Neural cell (in vitro differentiated cells): ENCODE results near the gene EVA1A. TPM values are rescaled to one million over a fixed set of nuclear protein-coding genes. Genes with fewer than 3 reads are reported as not detected.

Source experiments
- H2AFZ ChIP-seq: fragments of 200-600, 300-800 bp; sonication (generic), shearing (Covaris generic); 2 replicates; pipeline ENCODE4 v1.6.0; 2014; ENCODE audit warnings: low read depth, mild to moderate bottlenecking, antibody characterized with exemption, low read length, moderate library complexity
- H3F3A ChIP-seq: fragments of 200-600 bp; shearing (Covaris generic); 2 replicates; pipeline ENCODE4 v1.6.1; 2016; ENCODE audit warnings: mild to moderate bottlenecking, moderate library complexity, mixed read lengths, antibody characterized with exemption, low read length; ENCODE audit not compliant: insufficient read depth, poor library complexity, severe bottlenecking
- H3K27ac ChIP-seq: fragments of 200-600, 300-800 bp; sonication (generic), shearing (Covaris generic); 2 replicates; pipeline ENCODE4 v1.5.1; 2014; ENCODE audit warnings: mild to moderate bottlenecking, low read length, moderate library complexity
- H3K27me3 ChIP-seq: fragments of 300-800, 200-600 bp; sonication (generic), shearing (Covaris generic); 2 replicates; pipeline ENCODE4 v1.6.0; 2014; ENCODE audit warnings: mild to moderate bottlenecking, low read depth, low read length, moderate library complexity; ENCODE audit not compliant: insufficient read depth
- H3K36me3 ChIP-seq: fragments of 300-800, 200-600 bp; sonication (generic), shearing (Covaris generic); 2 replicates; pipeline ENCODE4 v1.5.1; 2014; ENCODE audit warnings: mild to moderate bottlenecking, antibody characterized with exemption, low read length, moderate library complexity; ENCODE audit not compliant: insufficient read depth
- H3K4me2 ChIP-seq: fragments of 300-800, 200-600 bp; sonication (generic), shearing (Covaris generic); 2 replicates; pipeline ENCODE4 v1.6.0; 2014; ENCODE audit warnings: mild to moderate bottlenecking, low read length
- H3K4me3 ChIP-seq: fragments of 300-800, 200-600 bp; sonication (generic), shearing (Covaris generic); 2 replicates; pipeline ENCODE4 v1.5.1; 2014; ENCODE audit warnings: mild to moderate bottlenecking, low read length, moderate library complexity
- H3K79me2 ChIP-seq: fragments of 200-600 bp; shearing (Covaris generic); replicated peaks from 2 replicates; pipeline ENCODE4 v1.6.0; 2014; ENCODE audit warnings: mild to moderate bottlenecking, low read length, moderate library complexity; ENCODE audit not compliant: insufficient read depth
- H3K9ac ChIP-seq: fragments of 300-800, 200-600 bp; sonication (generic), shearing (Covaris generic); 2 replicates; pipeline ENCODE4 v1.6.1; 2016; ENCODE audit warnings: mild to moderate bottlenecking, low read length, mixed read lengths
- H3K9me2 ChIP-seq: fragments of 200-600 bp; shearing (Covaris generic); 2 replicates; pipeline ENCODE4 v1.6.1; 2016; ENCODE audit warnings: mild to moderate bottlenecking, low read length, mixed read lengths; ENCODE audit not compliant: insufficient read depth
- H3K9me3 ChIP-seq: fragments of 200-600, 300-800 bp; sonication (generic), shearing (Covaris generic); 2 replicates; pipeline ENCODE4 v1.6.1; 2016; ENCODE audit warnings: mild to moderate bottlenecking, mixed run types, low read length, moderate library complexity, mixed read lengths
- H4K20me1 ChIP-seq: fragments of 200-600 bp; shearing (Covaris generic); 2 replicates; pipeline ENCODE4 v1.6.1; 2016; ENCODE audit warnings: mild to moderate bottlenecking, mixed run types; ENCODE audit not compliant: insufficient read depth
- CTCF ChIP-seq: fragments of 450-650 bp; IDR thresholded peaks from 2 replicates; pipeline ENCODE4 v1.5.1; 2014; ENCODE audit warnings: antibody characterized with exemption, mild to moderate bottlenecking, moderate library complexity; ENCODE audit not compliant: poor library complexity, severe bottlenecking
- EP300 ChIP-seq: fragments of 450-650 bp; conservative IDR thresholded peaks from 2 replicates; pipeline ENCODE4 v1.6.1; 2014; ENCODE audit warnings: antibody characterized with exemption, mild to moderate bottlenecking, moderate library complexity; ENCODE audit not compliant: poor library complexity, severe bottlenecking
- EZH2 ChIP-seq: fragments of 200-600, 300-800 bp; shearing (Covaris generic), sonication (generic); IDR thresholded peaks from 2 replicates; pipeline ENCODE4 v1.6.1; 2014; ENCODE audit warnings: antibody characterized with exemption, low read length, borderline replicate concordance, mild to moderate bottlenecking; ENCODE audit not compliant: insufficient read depth, poor library complexity, severe bottlenecking
- MXI1 ChIP-seq: fragments of 450-650 bp; conservative IDR thresholded peaks from 2 replicates; pipeline ENCODE4 v1.6.1; 2014; ENCODE audit warnings: antibody characterized with exemption, mild to moderate bottlenecking; ENCODE audit not compliant: poor library complexity, severe bottlenecking
- POLR2AphosphoS5 ChIP-seq: IDR thresholded peaks from 2 replicates; pipeline ENCODE4 v1.6.1; 2012
- RAD21 ChIP-seq: fragments of 450-650 bp; conservative IDR thresholded peaks from 2 replicates; pipeline ENCODE4 v1.6.1; 2014; ENCODE audit warnings: antibody characterized with exemption, mild to moderate bottlenecking, moderate library complexity
- REST ChIP-seq: IDR thresholded peaks from 2 replicates; pipeline ENCODE4 v1.6.1; 2012; ENCODE audit warnings: borderline replicate concordance
- SMC3 ChIP-seq: fragments of 450-650 bp; conservative IDR thresholded peaks from 2 replicates; pipeline ENCODE4 v1.6.1; 2014; ENCODE audit warnings: antibody characterized with exemption, mild to moderate bottlenecking, moderate library complexity; ENCODE audit not compliant: poor library complexity
- TAF1 ChIP-seq: IDR thresholded peaks from 2 replicates; pipeline ENCODE4 v1.6.1; 2012; ENCODE audit warnings: low read depth
- polyA plus RNA-seq: library from polyadenylated mRNA; depleted of rRNA; stranded (reverse); fragments of >200 nt; gene quantifications from 2 replicates; pipeline ENCODE4 v1.2.3, GENCODE V29; 2014

EVA1A gene
- polyA plus RNA-seq, 1 donor from 2014 or later: not detected

- Histone ChIP-seq H3K79me2 (no peaks in the 10 kb centered on the region), H3K27ac (no peak overlapping the region), H3K9ac (no peak overlapping the region), H3K36me3 (no peaks in the 10 kb centered on the region), H3K27me3 (no peaks in the 10 kb centered on the region), H3K9me2 (no peaks in the 10 kb centered on the region), H4K20me1 (no peaks in the 10 kb centered on the region), H3K4me2 (no peak overlapping the region), H3K4me3 (no peak overlapping the region), H3K9me3 (no peaks in the 10 kb centered on the region), H2AFZ (no peak overlapping the region), H3F3A (no peaks in the 10 kb centered on the region)
- TF ChIP-seq EZH2 (no peak), POLR2AphosphoS5 (no peak), CTCF (no peak), TAF1 (no peak), REST (no peak), SMC3 (no peak), MXI1 (no peak), EP300 (no peak), RAD21 (no peak)
These were observed 21.9 kb downstream of the EVA1A start for GRCh38 chr2:75538521-75539490.

DNA sequence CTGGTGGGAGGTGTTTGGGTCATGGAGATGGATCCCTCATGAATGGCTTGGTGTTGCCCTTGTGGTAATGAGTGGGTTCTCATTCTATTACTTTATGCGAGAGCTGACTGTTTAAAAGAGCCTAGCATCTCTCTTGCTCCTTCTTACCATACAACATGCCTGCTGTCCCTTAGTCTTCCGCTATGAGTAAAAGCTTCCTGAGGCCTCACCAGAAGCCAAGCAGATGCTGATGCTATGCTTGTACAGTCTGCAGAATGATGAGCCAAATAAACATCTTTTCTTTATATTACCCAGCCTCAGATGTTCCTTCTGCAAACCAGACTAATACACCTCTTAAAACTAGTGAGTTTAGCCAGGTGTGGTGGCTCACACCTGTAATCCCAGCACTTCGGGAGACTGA, 23.1 kb downstream of the EVA1A start:
- Histone ChIP-seq H3F3A (no peaks in the 10 kb centered on the region), H3K4me2 (no peak overlapping the region), H4K20me1 (no peaks in the 10 kb centered on the region), H2AFZ (no peak overlapping the region), H3K9me2 (no peaks in the 10 kb centered on the region), H3K9me3 (no peaks in the 10 kb centered on the region), H3K9ac (no peak overlapping the region), H3K4me3 (no peak overlapping the region), H3K27me3 (no peaks in the 10 kb centered on the region), H3K27ac (no peak overlapping the region), H3K79me2 (no peaks in the 10 kb centered on the region), H3K36me3 (no peaks in the 10 kb centered on the region)
- no peak for TF ChIP-seq POLR2AphosphoS5
- TF ChIP-seq MXI1: no peak
- no peak for TF ChIP-seq RAD21
- TF ChIP-seq CTCF: no peak
- no peak for TF ChIP-seq SMC3
- no peak for TF ChIP-seq TAF1
- TF ChIP-seq REST: no peak
- TF ChIP-seq EZH2: no peak
